Fibroblast of lung (primary cell): ENCODE data around the gene EAF2. TPM values are rescaled to one million over a fixed set of nuclear protein-coding genes. Genes with fewer than 3 reads are reported as not detected.

Experiments
- DNase-seq, 2 donors: peaks; one replicate each; pipeline versions ENCODE4 v3.0.0 to v3.0.0-alpha.2; 2010; ENCODE audit warnings: low read depth in 2 of 2
- H2AFZ ChIP-seq: 2 replicates; pipeline ENCODE4 v1.5.1; 2012; ENCODE audit warnings: low read length, control low read depth, inconsistent platforms
- H3K27ac ChIP-seq: 2 replicates; pipeline ENCODE4 v1.5.1; 2011; ENCODE audit warnings: low read length, control low read depth; ENCODE audit not compliant: insufficient read depth
- H3K27me3 ChIP-seq: 2 replicates; pipeline ENCODE4 v1.5.1; 2011; ENCODE audit warnings: mild to moderate bottlenecking, low read length; ENCODE audit not compliant: control insufficient read depth, insufficient read depth
- H3K36me3 ChIP-seq: 2 replicates; pipeline ENCODE4 v1.5.1; 2011; ENCODE audit warnings: low read length; ENCODE audit not compliant: control insufficient read depth, insufficient read depth
- H3K4me1 ChIP-seq: 2 replicates; pipeline ENCODE4 v1.5.1; 2011; ENCODE audit warnings: low read length; ENCODE audit not compliant: control insufficient read depth, insufficient read depth; ENCODE audit errors: extremely low read depth
- H3K4me2 ChIP-seq: 2 replicates; pipeline ENCODE4 v1.5.1; 2011; ENCODE audit warnings: low read length, control low read depth; ENCODE audit not compliant: insufficient read depth; ENCODE audit errors: extremely low read depth
- H3K4me3 ChIP-seq, 4 experiments: fragments of 200-600 bp in 1 of 4; sonication (generic) in 1 of 4; replicated peaks in 1 of 4; 2 replicates each; pipeline ENCODE4 v1.5.1; 2011 to 2016; ENCODE audit warnings: low read length in 4 of 4, low read depth in 3 of 4, mild to moderate bottlenecking in 3 of 4, control low read depth in 2 of 4, inconsistent platforms in 1 of 4, mixed read lengths in 1 of 4; ENCODE audit not compliant: insufficient read depth in 1 of 4; ENCODE audit errors: control extremely low read depth in 1 of 4
- H3K79me2 ChIP-seq: 2 replicates; pipeline ENCODE4 v1.5.1; 2012; ENCODE audit warnings: mild to moderate bottlenecking, low read length, inconsistent platforms; ENCODE audit not compliant: control insufficient read depth, insufficient read depth
- H3K9ac ChIP-seq: 2 replicates; pipeline ENCODE4 v1.5.1; 2011; ENCODE audit warnings: mild to moderate bottlenecking, low read length, control low read depth; ENCODE audit not compliant: insufficient read depth
- H3K9me3 ChIP-seq: 2 replicates; pipeline ENCODE4 v1.5.1; 2012; ENCODE audit warnings: low read depth, low read length; ENCODE audit not compliant: control insufficient read depth, insufficient read depth
- H4K20me1 ChIP-seq: 2 replicates; pipeline ENCODE4 v1.5.1; 2011; ENCODE audit warnings: low read length; ENCODE audit not compliant: control insufficient read depth, insufficient read depth; ENCODE audit errors: extremely low read depth
- CTCF ChIP-seq, 2 donors: IDR thresholded peaks in 1 of 2; conservative IDR thresholded peaks in 1 of 2; 1 replicate in 1 of 2; 2 replicates in 1 of 2; pipeline ENCODE4 v1.5.1; 2011 to 2012; ENCODE audit warnings: low read length in 2 of 2, control low read depth in 1 of 2, inconsistent platforms in 1 of 2, low read depth in 1 of 2, mild to moderate bottlenecking in 1 of 2
- EZH2 ChIP-seq: IDR thresholded peaks from 2 replicates; pipeline ENCODE4 v1.5.1; 2012; ENCODE audit warnings: low read length, control low read depth, mild to moderate bottlenecking; ENCODE audit errors: missing control alignments
- polyA plus RNA-seq, 2 donors: library from polyadenylated mRNA; depleted of rRNA in 1 of 2; stranded (reverse) in 1 of 2; unstranded in 1 of 2; fragments of >200 nt; gene quantifications; 2 replicates each; pipeline ENCODE4 v1.2.1, GENCODE V29; 2011 to 2012; ENCODE audit warnings: missing spikeins in 1 of 2
- total RNA-seq: library from RNA; depleted of rRNA; stranded (reverse); fragments of >200 nt; gene quantifications from 2 replicates; pipeline ENCODE4 v1.2.1, GENCODE V29; 2014

EAF2 gene
- total and polyA plus RNA-seq, 2 donors (not counting 1 experiment from before 2014, with no cell fraction given), result 0.52 to 2.1 TPM

- H3K4me1 ChIP-seq, result no peaks in the 10 kb centered on the region
- H3K27me3 ChIP-seq, result no peaks in the 10 kb centered on the region
- TF ChIP-seq EZH2 (no peak), CTCF (conservative IDR thresholded peaks at IDR 0.05 in 1 of 2, IDR thresholded peaks at IDR 0.05 in 1 of 2; ENCODE audit: low read depth in 1 of 2, low read length in 2 of 2) (no peak)
- no peak overlapping the region for H3K4me3 ChIP-seq
- no peaks in the 10 kb centered on the region for H4K20me1 ChIP-seq
- DNase-seq, result no peak
- H3K9me3 ChIP-seq, result no peaks in the 10 kb centered on the region
- peaks cover 1% of the 10 kb centered on the region for H3K36me3 ChIP-seq
- H3K27ac ChIP-seq, result no peak overlapping the region
- no peaks in the 10 kb centered on the region for H3K79me2 ChIP-seq
- H2AFZ ChIP-seq, result no peak overlapping the region
- H3K4me2 ChIP-seq, result no peak overlapping the region
- H3K9ac ChIP-seq, result no peak overlapping the region
Measured at GRCh38 chr3:121803771-121804320, 31.2 kb upstream of the EAF2 start.

GRCh38 chr3:121809249-121809648 is 25.8 kb upstream of the EAF2 start:
- no peaks in the 10 kb centered on the region for H3K79me2 ChIP-seq
- H3K4me1 ChIP-seq, result no peaks in the 10 kb centered on the region
- H3K4me3 ChIP-seq, result no peak overlapping the region
- DNase-seq, result no peak
- H3K4me2 ChIP-seq, result no peak overlapping the region
- no peak overlapping the region for H2AFZ ChIP-seq
- no peaks in the 10 kb centered on the region for H4K20me1 ChIP-seq
- TF ChIP-seq CTCF (conservative IDR thresholded peaks at IDR 0.05 in 1 of 2, IDR thresholded peaks at IDR 0.05 in 1 of 2; ENCODE audit: low read depth in 1 of 2, low read length in 2 of 2) (no peak), EZH2 (no peak)
- H3K9ac ChIP-seq, result no peak overlapping the region
- no peak overlapping the region for H3K27ac ChIP-seq
- no peaks in the 10 kb centered on the region for H3K9me3 ChIP-seq
- H3K36me3 ChIP-seq, result peaks cover 1% of the 10 kb centered on the region
- no peaks in the 10 kb centered on the region for H3K27me3 ChIP-seq

GRCh38 chr3:121817753-121818152 is 17.3 kb upstream of the EAF2 start:
- H3K27me3 ChIP-seq, result no peaks in the 10 kb centered on the region
- no peaks in the 10 kb centered on the region for H3K36me3 ChIP-seq
- no peaks in the 10 kb centered on the region for H4K20me1 ChIP-seq
- H3K4me2 ChIP-seq, result no peak overlapping the region
- H3K9ac ChIP-seq, result no peak overlapping the region
- H3K27ac ChIP-seq, result no peak overlapping the region
- no peaks in the 10 kb centered on the region for H3K9me3 ChIP-seq
- H2AFZ ChIP-seq, result no peak overlapping the region
- H3K4me3 ChIP-seq, result no peak overlapping the region
- TF ChIP-seq EZH2, result no peak
- no peak for TF ChIP-seq CTCF (conservative IDR thresholded peaks at IDR 0.05 in 1 of 2, IDR thresholded peaks at IDR 0.05 in 1 of 2; ENCODE audit: low read depth in 1 of 2, low read length in 2 of 2)
- H3K79me2 ChIP-seq, result no peaks in the 10 kb centered on the region
- no peaks in the 10 kb centered on the region for H3K4me1 ChIP-seq
- DNase-seq, result no peak
